K562 (cell line): ENCODE measurements around the gene TP53BP1. TPM values are rescaled to one million over a fixed set of nuclear protein-coding genes. Genes with fewer than 3 reads are reported as not detected.

Experiments
- ARID3A ChIP-seq: IDR thresholded peaks from 2 replicates; pipeline ENCODE4 v1.6.1; 2012; ENCODE audit warnings: low read depth, low read length, improper control_type of control experiment, borderline replicate concordance
- CCNT2 ChIP-seq: IDR thresholded peaks from 2 replicates; pipeline ENCODE4 v1.6.1; 2011; ENCODE audit warnings: borderline replicate concordance, low read depth, mild to moderate bottlenecking, moderate library complexity, mixed read lengths, low read length; ENCODE audit not compliant: insufficient read length; ENCODE audit errors: extremely low read depth
- CTCFL ChIP-seq: IDR thresholded peaks from 2 replicates; pipeline ENCODE4 v1.6.1; 2011; ENCODE audit warnings: borderline replicate concordance, low read depth, mild to moderate bottlenecking, moderate library complexity, low read length; ENCODE audit not compliant: insufficient read depth, poor library complexity, severe bottlenecking
- HDAC3 ChIP-seq: fragments of 450-650 bp; IDR thresholded peaks from 2 replicates; pipeline ENCODE4 v1.6.1; 2018; ENCODE audit warnings: borderline replicate concordance, mild to moderate bottlenecking, moderate library complexity; ENCODE audit not compliant: partially characterized antibody
- HINFP ChIP-seq: fragments of 450-650 bp; conservative IDR thresholded peaks from 2 replicates; pipeline ENCODE4 v1.6.1; 2016; ENCODE audit warnings: missing genetic modification characterization, low read depth, mild to moderate bottlenecking, control low read depth, missing compliant biosample characterization
- MAFF ChIP-seq: IDR thresholded peaks from 2 replicates; pipeline ENCODE4 v1.6.1; 2012; ENCODE audit warnings: low read length, improper control_type of control experiment
- MNT ChIP-seq, 2 experiments: fragments of 450-650 bp; conservative IDR thresholded peaks; 2 replicates each; pipeline ENCODE4 v1.6.1; 2017; ENCODE audit warnings: mild to moderate bottlenecking in 2 of 2, moderate library complexity in 2 of 2
- NFE2L1 ChIP-seq: fragments of 450-650 bp; IDR thresholded peaks from 2 replicates; pipeline ENCODE4 v1.6.1; 2016; ENCODE audit warnings: missing genetic modification characterization, low read depth, mild to moderate bottlenecking, missing compliant biosample characterization, moderate library complexity, borderline replicate concordance
- RFX1 ChIP-seq: fragments of 450-650 bp; IDR thresholded peaks from 2 replicates; pipeline ENCODE4 v1.6.1; 2016; ENCODE audit warnings: mild to moderate bottlenecking, moderate library complexity
- SIRT6 ChIP-seq: IDR thresholded peaks from one replicate; pipeline ENCODE4 v1.6.1; 2012; ENCODE audit warnings: low read depth, mild to moderate bottlenecking, control low read depth, inconsistent platforms, low read length, moderate library complexity
- SMAD3 ChIP-seq: fragments of 450-650 bp; formaldehyde crosslinking; conservative IDR thresholded peaks from 2 replicates; pipeline ENCODE4 v1.4.0; 2020; ENCODE audit warnings: mild to moderate bottlenecking
- SP2 ChIP-seq: IDR thresholded peaks from 2 replicates; pipeline ENCODE4 v1.6.1; 2011; ENCODE audit warnings: mild to moderate bottlenecking, low read depth, low read length, moderate library complexity; ENCODE audit not compliant: poor library complexity, severe bottlenecking; ENCODE audit errors: extremely low read depth
- TCF3 ChIP-seq: sonication (generic); formaldehyde crosslinking; IDR thresholded peaks from 2 replicates; pipeline ENCODE4 v1.4.0; 2020; ENCODE audit warnings: mild to moderate bottlenecking, missing genetic modification reagents
- YBX1 ChIP-seq: fragments of 450-650 bp; IDR thresholded peaks from 2 replicates; pipeline ENCODE4 v1.7.1; 2016; ENCODE audit warnings: mild to moderate bottlenecking
- ZBTB5 ChIP-seq: fragments of 450-650 bp; IDR thresholded peaks from 2 replicates; pipeline ENCODE4 v1.6.1; 2017; ENCODE audit warnings: antibody characterized with exemption
- ZC3H8 ChIP-seq: fragments of 450-650 bp; IDR thresholded peaks from 2 replicates; pipeline ENCODE4 v1.6.1; 2017
- ZKSCAN8 ChIP-seq: fragments of 200-800 bp; sonication (Bioruptor generic); IDR thresholded peaks from 2 replicates; pipeline ENCODE4 v1.6.1; 2016; ENCODE audit warnings: missing genetic modification characterization, missing compliant biosample characterization
- ZNF124 ChIP-seq: sonication (generic); formaldehyde crosslinking; IDR thresholded peaks from 2 replicates; pipeline ENCODE4 v1.8.1; 2022; ENCODE audit warnings: missing genetic modification reagents
- ZNF23 ChIP-seq: fragments of 250-450 bp; sonication (Bioruptor Pico); IDR thresholded peaks from 2 replicates; pipeline ENCODE4 v1.4.0; 2020; ENCODE audit warnings: mild to moderate bottlenecking
- ZNF75A ChIP-seq: fragments of 450-650 bp; formaldehyde crosslinking; IDR thresholded peaks from 2 replicates; pipeline ENCODE4 v1.4.0; 2020; ENCODE audit warnings: mild to moderate bottlenecking
- ZZZ3 ChIP-seq: fragments of 450-650 bp; IDR thresholded peaks from 2 replicates; pipeline ENCODE4 v1.6.1; 2016; ENCODE audit warnings: antibody characterized with exemption, mild to moderate bottlenecking, moderate library complexity
- polyA plus RNA-seq, 8 experiments: library from polyadenylated mRNA; depleted of rRNA in 4 of 8; stranded (reverse) in 5 of 8; unstranded in 3 of 8; fragments of >200 nt; fragmentation: Nextera tagmentation in 2 of 8; fragmentation: Illumina TruSeq in 1 of 8; extraction: Ambion mirVana in 2 of 8; extraction: Trizol in 1 of 8; gene quantifications; 2 replicates each; pipeline versions ENCODE4 v1.2.1 to v1.2.3, GENCODE V29; 2011 to 2014; ENCODE audit warnings: inconsistent platforms in 1 of 8, missing spikeins in 1 of 8
- total RNA-seq, 7 experiments: library from RNA; depleted of rRNA in 6 of 7; stranded (reverse); fragments of >200 nt in 6 of 7; fragmentation: Illumina TruSeq in 2 of 7; extraction: Trizol in 2 of 7; gene quantifications; 2 replicates each; pipeline versions ENCODE4 v1.2.1 to v1.2.3, GENCODE V29; 2011 to 2021; ENCODE audit warnings: low replicate concordance in 1 of 7

The TP53BP1 gene
- total and polyA plus RNA-seq, 9 of the 15 experiments (the other 6 are each of a cell fraction or from before 2014, with no cell fraction given): 5.7 to 63.3 (median 30.9) TPM

- TF ChIP-seq MNT (conservative IDR thresholded peaks at IDR 0.05) (no peak), HINFP (tag) (no peak), CCNT2 (peak; percentile 16), ZNF124 (no peak), ZZZ3 (no peak), ZKSCAN8 (CRISPR knock-in tag) (no peak), SMAD3 (no peak), ZC3H8 (no peak), HDAC3 (no peak), TCF3 (CRISPR knock-in tag) (peak; percentile 90), ZBTB5 (no peak), ZNF75A (CRISPR knock-in tag) (no peak), RFX1 (no peak), ZNF23 (no peak), NFE2L1 (tag) (no peak), SP2 (no peak), SIRT6 (no peak), CTCFL (no peak), YBX1 (no peak), ARID3A (no peak), MAFF (no peak)
These were observed 23.1 kb downstream of the TP53BP1 start (continued) for GRCh38 chr15:43469867-43470266.
